GM12865 (cell line): Measurements from ENCODE around the gene RIPOR3.

Experiments
- DNase-seq: peaks from one replicate; pipeline ENCODE4 v3.0.0; 2010; ENCODE audit warnings: low read depth
- H3K4me3 ChIP-seq: 2 replicates; pipeline ENCODE4 v1.5.1; 2011; ENCODE audit warnings: mild to moderate bottlenecking, low read depth, low read length, control low read depth
- TF ChIP-seq, protein P1 (sequence below): IDR thresholded peaks from 2 replicates; pipeline ENCODE4 v1.5.1; 2011; ENCODE audit warnings: low read length, control low read depth, low read depth, inconsistent platforms; ENCODE audit not compliant: insufficient read depth; ENCODE audit errors: missing control alignments

The RIPOR3 gene

GRCh38 chr20:50613438-50614169, 77.7 kb downstream of the RIPOR3 start:
- TF ChIP-seq, protein P1, sequence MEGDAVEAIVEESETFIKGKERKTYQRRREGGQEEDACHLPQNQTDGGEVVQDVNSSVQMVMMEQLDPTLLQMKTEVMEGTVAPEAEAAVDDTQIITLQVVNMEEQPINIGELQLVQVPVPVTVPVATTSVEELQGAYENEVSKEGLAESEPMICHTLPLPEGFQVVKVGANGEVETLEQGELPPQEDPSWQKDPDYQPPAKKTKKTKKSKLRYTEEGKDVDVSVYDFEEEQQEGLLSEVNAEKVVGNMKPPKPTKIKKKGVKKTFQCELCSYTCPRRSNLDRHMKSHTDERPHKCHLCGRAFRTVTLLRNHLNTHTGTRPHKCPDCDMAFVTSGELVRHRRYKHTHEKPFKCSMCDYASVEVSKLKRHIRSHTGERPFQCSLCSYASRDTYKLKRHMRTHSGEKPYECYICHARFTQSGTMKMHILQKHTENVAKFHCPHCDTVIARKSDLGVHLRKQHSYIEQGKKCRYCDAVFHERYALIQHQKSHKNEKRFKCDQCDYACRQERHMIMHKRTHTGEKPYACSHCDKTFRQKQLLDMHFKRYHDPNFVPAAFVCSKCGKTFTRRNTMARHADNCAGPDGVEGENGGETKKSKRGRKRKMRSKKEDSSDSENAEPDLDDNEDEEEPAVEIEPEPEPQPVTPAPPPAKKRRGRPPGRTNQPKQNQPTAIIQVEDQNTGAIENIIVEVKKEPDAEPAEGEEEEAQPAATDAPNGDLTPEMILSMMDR = no peak
- H3K4me3 ChIP-seq = no peak overlapping the region
- DNase-seq = no peak

GRCh38 chr20:50611128-50611810, 80.1 kb downstream of the RIPOR3 start:
- TF ChIP-seq, protein P1 = no peak
- no peak overlapping the region for H3K4me3 ChIP-seq
- no peak for DNase-seq

DNA sequence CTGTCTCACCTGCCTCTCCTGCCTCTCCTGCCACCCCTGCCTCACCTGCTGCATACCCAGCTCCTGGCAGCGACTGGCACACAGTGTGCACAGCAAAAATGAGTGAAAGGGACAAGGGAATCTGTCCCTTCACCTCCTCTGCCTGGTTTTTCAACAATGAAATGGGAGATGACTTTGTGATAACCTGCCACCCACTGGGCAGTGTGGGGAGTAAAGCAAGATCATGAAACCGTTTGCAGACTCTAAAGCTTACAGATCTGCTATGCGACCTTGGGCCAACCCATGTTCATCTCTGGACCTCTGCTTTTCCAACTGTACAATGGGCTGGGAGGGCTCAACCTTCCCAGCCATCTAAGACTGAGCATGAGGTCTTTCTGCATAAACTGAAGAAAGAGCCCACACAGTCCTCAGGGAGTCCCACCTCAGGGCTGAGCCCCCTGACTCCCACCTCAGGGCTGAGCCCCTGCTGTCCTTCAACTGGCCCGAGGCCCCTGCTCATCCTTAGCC, 81.1 kb downstream of the RIPOR3 start:
- TF ChIP-seq, protein P1 = peak; percentile 2
- no peak for DNase-seq
- H3K4me3 ChIP-seq = no peak overlapping the region

DNA sequence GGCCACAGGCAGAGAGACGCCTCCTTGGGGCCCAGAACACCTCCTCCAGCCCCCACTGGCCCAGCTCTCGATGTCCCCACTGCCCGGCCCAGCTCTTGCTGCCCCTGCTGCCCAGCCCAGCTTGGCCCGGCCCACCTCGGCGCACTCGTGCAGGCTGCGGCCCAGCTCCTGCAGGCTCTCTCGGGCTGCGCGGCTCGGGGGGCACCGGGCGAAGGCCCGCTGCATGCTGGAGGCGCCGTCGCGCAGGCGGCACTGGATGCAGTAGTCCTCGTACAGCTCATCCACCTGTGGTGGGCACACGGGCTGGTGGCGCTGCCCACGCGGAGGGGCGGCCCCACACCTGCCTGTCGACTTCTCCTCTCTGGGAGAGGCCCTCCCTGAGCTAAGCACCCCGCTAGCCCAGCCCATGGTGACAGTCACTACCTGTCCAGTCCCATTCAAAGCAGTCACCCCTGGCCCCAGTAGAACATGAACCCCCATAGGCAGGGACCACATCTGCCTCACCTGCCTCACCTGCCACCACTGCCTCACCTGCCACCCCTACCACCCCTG, 81.8 kb downstream of the RIPOR3 start:
- no peak overlapping the region for H3K4me3 ChIP-seq
- DNase-seq = no peak
- TF ChIP-seq, protein P1 = no peak

- DNase-seq = no peak
- no peak overlapping the region for H3K4me3 ChIP-seq
These were observed 82.6 kb downstream of the RIPOR3 start for GRCh38 chr20:50608750-50609104.

DNA sequence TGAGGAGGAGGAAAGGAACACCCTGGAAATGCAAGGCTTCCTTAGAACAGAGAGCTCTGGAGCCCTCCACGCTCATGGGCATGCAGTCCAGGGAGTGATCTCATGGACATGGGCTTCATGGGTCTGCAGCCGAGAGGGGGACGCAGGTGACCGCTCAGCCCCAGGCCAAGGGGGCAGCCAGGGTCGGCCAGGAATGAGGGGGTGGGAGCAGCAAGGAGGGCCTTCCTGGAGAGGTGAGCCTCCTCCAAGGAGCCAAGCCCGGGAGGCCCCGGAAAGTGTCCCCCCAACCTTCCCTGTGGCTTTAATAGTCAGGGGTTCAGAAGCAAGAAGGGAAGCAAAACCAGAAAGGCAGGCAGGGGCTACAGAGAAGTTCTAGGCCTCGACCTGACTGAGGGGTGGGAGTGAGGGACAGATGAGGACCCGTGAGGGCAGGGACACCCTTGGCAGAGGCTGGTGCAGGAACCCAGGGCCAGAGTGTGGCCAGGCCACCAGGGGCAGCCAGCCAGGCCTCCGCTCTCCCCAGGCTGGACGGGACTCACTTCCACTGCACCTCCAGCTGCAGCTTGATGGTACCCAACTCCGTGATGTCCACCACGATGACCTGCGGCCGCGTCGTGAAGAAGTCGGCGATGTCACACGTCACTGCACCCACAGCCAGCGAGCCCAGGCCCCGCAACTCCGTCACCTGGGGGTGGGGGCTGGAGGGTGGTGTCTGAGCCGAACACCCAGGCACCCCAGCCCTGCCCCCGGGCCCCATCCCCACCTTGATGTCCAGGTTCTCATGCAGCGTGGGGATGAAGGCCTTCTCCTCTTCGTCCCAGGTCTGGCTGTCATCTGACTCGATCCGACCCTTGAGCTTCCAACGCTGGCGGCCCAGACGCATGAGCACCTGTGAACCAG, 83.2 kb downstream of the RIPOR3 start:
- DNase-seq = no peak
- no peak overlapping the region for H3K4me3 ChIP-seq
- TF ChIP-seq, protein P1 = no peak

More at GRCh38 chr20:50608750-50609104, 82.6 kb downstream of the RIPOR3 start:
- TF ChIP-seq, protein P1 = no peak
